CD4-positive, alpha-beta T cell treated with Interferon gamma for 1 hour (primary cell): ENCODE data around the gene C9orf85.

Experiments used
- DNase-seq: peaks from one replicate; pipeline ENCODE4 v3.0.0-alpha.2; 2020

Gene C9orf85

GRCh38 chr9:71908825-71909224, 2.6 kb upstream of the C9orf85 start:
- DNase-seq = no peak

- no peak for DNase-seq
Measured at GRCh38 chr9:71909887-71910649, 1.4 kb upstream of the C9orf85 start.

- no peak for DNase-seq
Measured at GRCh38 chr9:71910650-71911060, 784 bp upstream of the C9orf85 start.

GRCh38 chr9:71911908-71912335, 483 bp downstream of the C9orf85 start:
- DNase-seq = no peak

GRCh38 chr9:71915495-71915894, 4.1 kb downstream of the C9orf85 start:
- no peak for DNase-seq

- no peak for DNase-seq
Measured at GRCh38 chr9:71916834-71917534, 5.5 kb downstream of the C9orf85 start.

GRCh38 chr9:71918419-71918818, 7.0 kb downstream of the C9orf85 start:
- DNase-seq = no peak

GRCh38 chr9:71920456-71921189, 9.2 kb downstream of the C9orf85 start:
- DNase-seq = no peak

- DNase-seq = no peak
Measured at GRCh38 chr9:71921190-71921814, 9.9 kb downstream of the C9orf85 start.

GRCh38 chr9:71924576-71924975, 13.1 kb downstream of the C9orf85 start:
- DNase-seq = no peak

- DNase-seq = no peak
Measured at GRCh38 chr9:71925834-71926233, 14.4 kb downstream of the C9orf85 start.

- no peak for DNase-seq
Measured at GRCh38 chr9:71928376-71928775, 16.9 kb downstream of the C9orf85 start.

- no peak for DNase-seq
Measured at GRCh38 chr9:71928806-71929205, 17.4 kb downstream of the C9orf85 start.

GRCh38 chr9:71929223-71929622, 17.8 kb downstream of the C9orf85 start:
- DNase-seq = no peak

GRCh38 chr9:71929791-71930440, 18.5 kb downstream of the C9orf85 start:
- DNase-seq = no peak

- no peak for DNase-seq
Measured at GRCh38 chr9:71931166-71931565, 19.7 kb downstream of the C9orf85 start.

- no peak for DNase-seq
Measured at GRCh38 chr9:71936066-71936465, 24.6 kb downstream of the C9orf85 start.

- DNase-seq = no peak
Measured at GRCh38 chr9:71937070-71937625, 25.7 kb downstream of the C9orf85 start.

GRCh38 chr9:71937898-71938297, 26.5 kb downstream of the C9orf85 start:
- no peak for DNase-seq

GRCh38 chr9:71941060-71941568, 29.7 kb downstream of the C9orf85 start:
- no peak for DNase-seq

GRCh38 chr9:71941998-71942567, 30.6 kb downstream of the C9orf85 start:
- DNase-seq = no peak
